GM04504 (cell line): Measurements from ENCODE around the gene FGF21.
"Not testable (repeated sequence)": the region's sequence is repeated elsewhere in the genome, so short reads cannot be mapped to it uniquely, and the experiment has no call there.

Experiments
- DNase-seq: peaks from one replicate; pipeline ENCODE4 v3.0.0-alpha.2; 2012; ENCODE audit warnings: low read depth

FGF21 gene

DNA sequence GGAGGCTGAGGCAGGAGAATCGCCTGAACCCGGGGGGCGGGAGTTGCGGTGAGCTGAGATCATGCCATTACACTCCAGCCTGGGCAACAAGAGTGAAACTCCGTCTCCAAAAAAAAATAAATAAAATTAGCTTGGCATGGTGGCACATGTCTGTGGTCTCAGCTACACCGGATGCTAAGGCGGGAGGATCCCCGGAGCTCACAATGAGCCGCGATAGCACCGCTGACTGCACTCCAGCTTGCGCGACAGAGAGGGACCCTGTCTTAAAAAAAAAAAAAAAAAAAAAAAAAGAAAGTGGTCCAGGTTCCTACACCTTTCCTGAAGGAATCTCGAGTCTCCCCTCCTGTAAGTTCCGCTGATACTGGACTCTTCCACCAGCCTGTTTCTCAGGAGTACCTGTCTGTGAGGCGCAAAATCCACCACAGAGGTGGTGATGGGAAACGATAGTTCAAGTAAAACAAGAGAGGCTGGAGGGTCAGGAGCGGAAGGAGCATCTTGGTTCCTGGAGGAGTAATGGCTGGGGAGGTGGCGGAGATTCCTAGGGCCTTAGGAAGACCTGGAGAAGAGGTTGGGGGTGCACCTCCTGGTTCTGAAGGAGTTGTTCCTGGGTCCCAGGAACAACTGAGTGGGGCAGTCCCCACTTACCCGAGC is 3.4 kb upstream of the FGF21 start:
- DNase-seq, result no peak

- no peak for DNase-seq
These were observed 2.6 kb upstream of the FGF21 start, which contains the start of gene FUT1 for GRCh38 chr19:48752496-48753365. Gene FUT1 (minus strand): TSS chr19:48752641. CDS start chr19:48751281, 1,360 bp downstream.

DNA sequence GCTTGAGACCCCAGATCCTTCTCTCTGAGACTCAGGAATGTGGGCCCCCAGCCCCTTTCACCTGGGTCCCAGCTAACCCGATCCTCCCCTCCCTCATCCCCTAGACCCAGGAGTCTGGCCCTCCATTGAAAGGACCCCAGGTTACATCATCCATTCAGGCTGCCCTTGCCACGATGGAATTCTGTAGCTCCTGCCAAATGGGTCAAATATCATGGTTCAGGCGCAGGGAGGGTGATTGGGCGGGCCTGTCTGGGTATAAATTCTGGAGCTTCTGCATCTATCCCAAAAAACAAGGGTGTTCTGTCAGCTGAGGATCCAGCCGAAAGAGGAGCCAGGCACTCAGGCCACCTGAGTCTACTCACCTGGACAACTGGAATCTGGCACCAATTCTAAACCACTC is 463 bp downstream of the FGF21 start:
- no peak for DNase-seq

DNA sequence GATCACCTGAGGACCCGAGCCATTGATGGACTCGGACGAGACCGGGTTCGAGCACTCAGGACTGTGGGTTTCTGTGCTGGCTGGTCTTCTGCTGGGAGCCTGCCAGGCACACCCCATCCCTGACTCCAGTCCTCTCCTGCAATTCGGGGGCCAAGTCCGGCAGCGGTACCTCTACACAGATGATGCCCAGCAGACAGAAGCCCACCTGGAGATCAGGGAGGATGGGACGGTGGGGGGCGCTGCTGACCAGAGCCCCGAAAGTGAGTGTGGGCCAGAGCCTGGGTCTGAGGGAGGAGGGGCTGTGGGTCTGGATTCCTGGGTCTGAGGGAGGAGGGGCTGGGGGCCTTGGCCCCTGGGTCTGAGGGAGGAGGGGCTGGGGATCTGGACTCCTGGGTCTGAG is 888 bp downstream of the FGF21 start:
- no peak for DNase-seq

DNA sequence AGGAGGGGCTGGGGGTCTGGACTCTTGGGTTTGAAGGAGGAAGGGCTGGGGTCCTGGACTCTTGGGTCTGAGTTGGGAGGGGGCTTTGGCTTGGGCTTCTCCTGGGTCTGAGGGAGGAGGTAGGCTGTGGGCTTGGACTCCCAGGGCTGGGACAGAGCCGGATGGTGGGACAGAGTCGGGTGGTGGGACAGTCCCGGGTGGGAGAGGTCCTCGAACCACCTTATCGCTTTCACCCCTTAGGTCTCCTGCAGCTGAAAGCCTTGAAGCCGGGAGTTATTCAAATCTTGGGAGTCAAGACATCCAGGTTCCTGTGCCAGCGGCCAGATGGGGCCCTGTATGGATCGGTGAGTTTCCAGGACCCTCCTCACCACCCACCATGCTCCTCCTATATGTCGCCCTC is 1.4 kb downstream of the FGF21 start:
- DNase-seq, result no peak

DNA sequence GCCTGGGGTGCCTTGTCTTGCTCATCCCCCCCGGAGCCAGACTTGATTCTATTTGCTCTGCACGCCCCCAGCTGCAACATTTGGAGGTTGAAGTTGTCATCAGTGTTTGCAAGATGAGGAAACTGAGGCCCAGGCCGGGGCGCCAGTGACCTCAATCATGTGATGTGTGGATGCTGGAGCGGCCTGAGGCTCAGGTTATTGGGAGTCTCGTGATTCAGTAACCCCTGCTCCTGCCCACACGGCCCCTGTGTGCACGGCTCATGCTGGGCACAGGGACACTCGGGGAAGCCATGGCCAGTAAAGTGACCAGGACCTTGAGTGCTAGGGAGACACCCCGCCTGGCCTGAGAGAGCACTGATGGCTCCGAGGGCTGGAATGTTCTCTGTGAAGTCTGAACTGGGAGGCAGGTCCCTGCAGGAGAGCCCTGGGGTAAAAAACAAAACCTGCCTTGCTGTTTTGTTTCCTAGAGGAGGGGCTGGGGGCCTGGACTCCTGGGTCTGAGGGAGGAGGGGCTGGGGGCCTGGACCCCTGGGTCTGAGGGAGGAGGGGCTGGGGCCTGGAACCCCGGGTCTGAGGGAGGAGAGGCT is 1.9 kb downstream of the FGF21 start:
- no peak for DNase-seq

GRCh38 chr19:48757741-48758144 is 2.4 kb downstream of the FGF21 start:
- DNase-seq, result no peak

- DNase-seq, result no peak
These were observed 5.3 kb downstream of the FGF21 start for GRCh38 chr19:48760504-48761205.

- DNase-seq, result not testable (repeated sequence)
These were observed 10.5 kb downstream of the FGF21 start for GRCh38 chr19:48765816-48766215.

DNA sequence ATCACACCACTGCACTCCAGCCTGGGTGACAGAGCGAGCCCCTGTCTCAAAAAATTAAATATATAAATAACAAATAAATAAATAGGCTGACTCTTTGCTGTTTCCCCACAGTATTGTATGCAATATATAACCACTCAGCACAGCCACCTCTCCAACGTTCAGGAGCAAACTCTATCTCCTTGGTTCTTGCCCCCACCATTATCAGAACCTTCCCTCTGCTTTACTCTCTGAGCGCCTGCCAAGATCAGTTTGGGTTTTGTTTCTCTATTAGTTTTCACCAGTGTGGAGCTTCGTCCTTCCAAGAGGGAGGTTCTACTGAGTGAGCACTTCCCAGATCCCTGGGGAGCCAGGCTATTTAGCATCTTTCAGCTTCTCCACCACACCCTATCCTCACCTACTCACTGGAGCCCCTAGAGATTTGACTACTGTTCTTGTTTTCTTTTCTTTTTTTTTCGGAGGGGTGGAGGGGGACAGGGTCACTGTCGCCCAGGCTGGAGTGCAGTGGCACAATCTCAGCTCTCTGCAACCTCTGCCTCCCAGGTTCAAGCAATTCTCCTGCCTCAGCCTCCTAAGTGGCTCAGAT is 12.9 kb downstream of the FGF21 start:
- not testable (repeated sequence) for DNase-seq

- no peak for DNase-seq
These were observed 13.8 kb downstream of the FGF21 start for GRCh38 chr19:48768994-48769713.

GRCh38 chr19:48770266-48770665 is 14.9 kb downstream of the FGF21 start:
- no peak for DNase-seq

DNA sequence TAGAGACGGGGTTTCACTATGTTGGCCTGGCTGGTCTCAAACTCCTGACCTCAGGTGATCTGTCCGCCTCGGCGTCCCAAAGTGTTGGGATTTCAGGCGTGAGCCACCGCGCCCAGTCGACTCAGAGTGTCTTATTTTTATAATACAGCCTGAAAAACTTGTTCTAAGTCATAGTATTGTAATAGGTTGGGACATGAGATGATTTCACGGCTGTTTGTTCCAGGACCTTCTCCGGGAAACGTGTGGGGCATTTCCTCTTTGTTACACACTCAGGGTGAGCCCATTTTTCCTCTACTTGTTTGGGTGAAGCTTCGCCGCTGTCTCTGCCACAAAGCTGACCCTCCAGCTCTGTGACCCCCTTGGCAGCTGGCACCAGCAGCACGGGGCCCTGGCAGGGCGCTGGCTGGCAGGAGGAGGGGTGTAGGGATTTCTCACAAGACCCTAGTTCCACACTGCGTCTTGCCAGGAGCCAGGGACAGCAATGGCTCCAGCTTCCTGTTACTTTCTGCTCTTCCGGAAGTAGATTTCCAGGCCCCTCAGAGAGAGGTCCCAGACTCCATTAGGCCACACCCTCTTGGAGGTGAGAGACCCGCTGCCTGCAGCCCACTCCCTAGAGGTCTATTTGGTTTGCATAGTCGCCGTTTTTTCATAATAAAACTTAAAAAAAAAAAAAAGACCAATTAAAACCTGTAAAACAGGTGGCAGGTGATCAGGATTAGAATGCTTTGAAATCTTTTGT is 15.6 kb downstream of the FGF21 start:
- DNase-seq, result no peak

GRCh38 chr19:48772503-48772953 is 17.2 kb downstream of the FGF21 start:
- no peak for DNase-seq

GRCh38 chr19:48777139-48777538 is 21.8 kb downstream of the FGF21 start:
- DNase-seq, result no peak

GRCh38 chr19:48777720-48778119 is 22.4 kb downstream of the FGF21 start:
- no peak for DNase-seq

- DNase-seq, result no peak
These were observed 24.3 kb downstream of the FGF21 start for GRCh38 chr19:48779636-48780035.

DNA sequence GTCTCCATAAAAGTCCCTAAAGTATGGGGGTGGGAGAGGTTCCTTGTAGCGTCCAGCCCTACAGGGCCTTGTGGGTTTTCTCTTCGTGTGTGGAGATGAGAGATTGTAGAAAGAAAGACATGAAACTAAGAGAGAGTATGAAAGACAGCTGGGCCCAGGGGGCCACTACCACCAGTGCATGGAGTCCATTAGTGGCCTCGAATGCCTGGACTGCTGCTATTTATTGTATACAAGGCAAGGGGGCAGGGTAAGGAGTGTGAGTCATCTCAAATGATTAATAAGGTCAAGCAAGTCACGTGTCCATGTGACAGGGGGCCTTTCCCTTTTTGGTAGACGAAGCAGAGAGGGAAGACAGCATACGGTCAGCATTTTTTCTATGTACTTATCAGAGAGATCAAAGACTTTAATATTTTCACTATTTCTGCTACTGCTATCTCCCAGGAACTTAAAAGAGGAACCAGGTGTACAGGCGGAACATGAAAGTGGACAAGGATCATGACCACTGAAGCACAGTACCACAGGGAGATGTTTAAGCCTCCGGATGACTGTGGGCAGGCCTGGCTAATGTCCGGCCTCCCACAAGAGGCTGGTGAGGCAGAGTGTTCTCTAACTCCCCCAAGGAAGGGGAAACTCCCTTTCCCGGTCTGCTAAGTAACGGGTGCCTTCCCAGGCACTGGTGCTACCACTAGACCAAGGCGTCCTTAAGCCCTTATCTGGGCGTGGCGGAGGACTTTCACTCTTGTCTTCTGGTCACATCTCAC is 25.5 kb downstream of the FGF21 start:
- DNase-seq, result no peak

DNA sequence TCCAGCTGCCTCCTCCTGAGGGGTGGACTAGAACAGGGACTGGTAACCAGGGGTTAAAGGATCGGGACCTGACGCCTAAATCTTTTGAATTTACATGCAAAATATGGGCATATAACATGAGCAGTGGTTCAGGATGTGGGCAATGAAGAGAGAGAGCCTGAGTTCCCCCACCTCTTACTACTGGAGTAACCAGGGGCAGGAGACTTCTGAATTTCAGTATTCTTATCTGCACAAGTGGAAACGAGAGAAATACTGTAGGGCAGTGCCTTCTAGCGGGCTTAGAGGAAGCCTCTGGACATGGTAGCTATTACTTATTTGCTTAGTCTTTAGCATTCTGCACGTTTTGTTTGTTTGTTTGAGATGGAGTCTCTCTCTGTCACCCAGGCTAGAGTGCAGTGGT is 29.2 kb downstream of the FGF21 start:
- DNase-seq, result no peak

GRCh38 chr19:48786422-48786821 is 31.1 kb downstream of the FGF21 start:
- DNase-seq, result not testable (repeated sequence)
